Breast epithelium (tissue), 3 donors: ENCODE measurements around the gene ASXL1.

Source experiments
- POLR2A ChIP-seq: fragments of 450-650 bp; IDR thresholded peaks from one replicate; pipeline ENCODE4 v1.6.1; 2016; ENCODE audit warnings: antibody characterized with exemption, mild to moderate bottlenecking, moderate library complexity
- POLR2AphosphoS5 ChIP-seq, 3 donors: sonication (generic); formaldehyde crosslinking; IDR thresholded peaks; one replicate each; pipeline ENCODE4 v1.6.1; 2017; ENCODE audit warnings: antibody characterized with exemption in 3 of 3
- TF ChIP-seq, protein P1 (sequence below), 3 donors: fragments of 450-650 bp; IDR thresholded peaks; one replicate each; pipeline ENCODE4 v1.5.1; 2016 to 2017; ENCODE audit warnings: antibody characterized with exemption in 3 of 3, mild to moderate bottlenecking in 3 of 3, moderate library complexity in 3 of 3

- TF ChIP-seq, protein P1, sequence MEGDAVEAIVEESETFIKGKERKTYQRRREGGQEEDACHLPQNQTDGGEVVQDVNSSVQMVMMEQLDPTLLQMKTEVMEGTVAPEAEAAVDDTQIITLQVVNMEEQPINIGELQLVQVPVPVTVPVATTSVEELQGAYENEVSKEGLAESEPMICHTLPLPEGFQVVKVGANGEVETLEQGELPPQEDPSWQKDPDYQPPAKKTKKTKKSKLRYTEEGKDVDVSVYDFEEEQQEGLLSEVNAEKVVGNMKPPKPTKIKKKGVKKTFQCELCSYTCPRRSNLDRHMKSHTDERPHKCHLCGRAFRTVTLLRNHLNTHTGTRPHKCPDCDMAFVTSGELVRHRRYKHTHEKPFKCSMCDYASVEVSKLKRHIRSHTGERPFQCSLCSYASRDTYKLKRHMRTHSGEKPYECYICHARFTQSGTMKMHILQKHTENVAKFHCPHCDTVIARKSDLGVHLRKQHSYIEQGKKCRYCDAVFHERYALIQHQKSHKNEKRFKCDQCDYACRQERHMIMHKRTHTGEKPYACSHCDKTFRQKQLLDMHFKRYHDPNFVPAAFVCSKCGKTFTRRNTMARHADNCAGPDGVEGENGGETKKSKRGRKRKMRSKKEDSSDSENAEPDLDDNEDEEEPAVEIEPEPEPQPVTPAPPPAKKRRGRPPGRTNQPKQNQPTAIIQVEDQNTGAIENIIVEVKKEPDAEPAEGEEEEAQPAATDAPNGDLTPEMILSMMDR (IDR thresholded peaks at IDR 0.05), result no peak
- TF ChIP-seq POLR2AphosphoS5 (IDR thresholded peaks at IDR 0.05), result no peak
- TF ChIP-seq POLR2A, result no peak
These were observed 36.9 kb downstream of the ASXL1 start for GRCh38 chr20:32395066-32395465.
